GM12865 (cell line): ENCODE measurements around the gene DIP2C.
"Not testable (repeated sequence)": the region's sequence is repeated elsewhere in the genome, so short reads cannot be mapped to it uniquely, and the experiment has no call there.

Source experiments
- DNase-seq: peaks from one replicate; pipeline ENCODE4 v3.0.0; 2010; ENCODE audit warnings: low read depth
- H3K4me3 ChIP-seq: 2 replicates; pipeline ENCODE4 v1.5.1; 2011; ENCODE audit warnings: mild to moderate bottlenecking, low read depth, low read length, control low read depth
- TF ChIP-seq, protein P1 (sequence below): IDR thresholded peaks from 2 replicates; pipeline ENCODE4 v1.5.1; 2011; ENCODE audit warnings: low read length, control low read depth, low read depth, inconsistent platforms; ENCODE audit not compliant: insufficient read depth; ENCODE audit errors: missing control alignments

Gene DIP2C

DNA sequence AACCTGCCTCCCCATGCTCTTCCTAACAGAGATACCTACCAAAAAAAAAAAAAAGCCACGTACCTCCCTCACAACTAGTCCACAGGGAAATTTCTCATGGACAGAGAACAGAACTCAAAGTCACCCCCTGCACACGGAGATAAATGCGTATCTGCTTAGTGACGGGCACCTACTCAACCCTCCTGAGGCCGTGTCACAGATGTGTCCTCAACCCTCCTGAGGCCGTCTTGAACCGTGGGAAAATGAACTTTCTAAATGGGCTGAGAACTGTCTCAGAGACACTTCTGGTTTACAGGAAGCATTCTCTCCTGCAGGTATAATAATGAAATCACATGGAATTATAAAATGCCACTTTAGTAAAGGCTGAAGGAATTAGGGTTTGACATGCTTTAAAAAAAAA is 155.9 kb downstream of the DIP2C start:
- DNase-seq, result no peak
- H3K4me3 ChIP-seq, result no peak overlapping the region
- TF ChIP-seq, protein P1, sequence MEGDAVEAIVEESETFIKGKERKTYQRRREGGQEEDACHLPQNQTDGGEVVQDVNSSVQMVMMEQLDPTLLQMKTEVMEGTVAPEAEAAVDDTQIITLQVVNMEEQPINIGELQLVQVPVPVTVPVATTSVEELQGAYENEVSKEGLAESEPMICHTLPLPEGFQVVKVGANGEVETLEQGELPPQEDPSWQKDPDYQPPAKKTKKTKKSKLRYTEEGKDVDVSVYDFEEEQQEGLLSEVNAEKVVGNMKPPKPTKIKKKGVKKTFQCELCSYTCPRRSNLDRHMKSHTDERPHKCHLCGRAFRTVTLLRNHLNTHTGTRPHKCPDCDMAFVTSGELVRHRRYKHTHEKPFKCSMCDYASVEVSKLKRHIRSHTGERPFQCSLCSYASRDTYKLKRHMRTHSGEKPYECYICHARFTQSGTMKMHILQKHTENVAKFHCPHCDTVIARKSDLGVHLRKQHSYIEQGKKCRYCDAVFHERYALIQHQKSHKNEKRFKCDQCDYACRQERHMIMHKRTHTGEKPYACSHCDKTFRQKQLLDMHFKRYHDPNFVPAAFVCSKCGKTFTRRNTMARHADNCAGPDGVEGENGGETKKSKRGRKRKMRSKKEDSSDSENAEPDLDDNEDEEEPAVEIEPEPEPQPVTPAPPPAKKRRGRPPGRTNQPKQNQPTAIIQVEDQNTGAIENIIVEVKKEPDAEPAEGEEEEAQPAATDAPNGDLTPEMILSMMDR, result no peak

DNA sequence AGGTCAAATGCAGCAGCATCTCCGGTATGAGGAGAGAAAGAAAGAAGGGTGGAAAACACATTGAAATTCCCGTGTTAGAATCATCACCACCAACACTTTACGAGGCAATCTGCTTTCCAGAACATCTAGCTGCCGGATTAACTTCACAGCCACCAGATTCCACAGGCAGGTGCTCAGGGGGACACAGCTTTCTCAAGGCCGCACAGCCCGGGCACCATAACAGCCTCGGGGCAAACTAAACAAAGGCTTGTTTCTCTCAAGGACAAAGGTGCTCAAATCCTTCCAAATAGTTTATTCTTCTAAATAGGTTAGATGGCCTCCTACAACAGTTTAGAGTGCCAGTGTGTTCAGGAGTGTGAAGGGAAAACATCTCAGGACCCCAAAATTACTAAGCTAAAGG is 156.3 kb downstream of the DIP2C start:
- TF ChIP-seq, protein P1, result no peak
- DNase-seq, result no peak
- no peak overlapping the region for H3K4me3 ChIP-seq

DNA sequence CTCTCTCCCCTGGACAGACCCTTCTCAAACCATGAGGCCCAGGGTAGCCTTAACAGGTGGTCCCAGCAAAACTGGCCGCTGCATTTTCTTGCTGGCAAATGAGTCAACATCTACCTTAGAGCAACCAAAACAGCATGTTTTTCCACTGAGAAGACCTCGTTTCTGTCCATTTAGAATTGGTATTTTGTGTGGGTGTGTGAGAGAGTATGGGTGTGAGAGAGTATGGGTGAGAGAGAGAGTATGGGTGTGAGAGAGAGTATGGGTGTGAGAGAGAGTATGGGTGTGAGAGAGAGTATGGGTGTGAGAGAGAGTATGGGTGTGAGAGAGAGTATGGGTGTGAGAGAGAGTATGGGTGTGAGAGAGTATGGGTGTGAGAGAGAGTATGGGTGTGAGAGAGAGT is 157.1 kb downstream of the DIP2C start:
- DNase-seq, H3K4me3 ChIP-seq: not testable (repeated sequence)

DNA sequence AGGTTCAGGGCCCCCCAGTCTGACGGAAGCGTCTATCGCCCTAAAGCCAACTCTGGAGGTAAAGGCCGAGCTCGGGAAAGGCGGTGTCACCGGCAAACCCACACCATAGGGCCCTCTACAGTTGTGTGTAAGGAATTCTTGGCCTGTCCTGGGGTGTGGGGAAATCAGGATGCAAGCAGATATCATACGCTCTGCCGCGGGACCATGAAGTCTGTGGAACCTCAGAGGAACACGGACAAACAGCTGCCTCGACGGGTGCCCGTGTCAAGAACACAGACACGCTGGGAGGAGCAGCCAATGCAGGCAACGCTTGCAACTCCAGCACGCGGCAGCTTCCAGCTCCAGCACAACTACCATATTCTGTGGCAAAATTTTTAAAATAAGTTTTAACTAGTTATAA is 157.9 kb downstream of the DIP2C start:
- TF ChIP-seq, protein P1, result no peak
- H3K4me3 ChIP-seq, result no peak overlapping the region
- no peak for DNase-seq

DNA sequence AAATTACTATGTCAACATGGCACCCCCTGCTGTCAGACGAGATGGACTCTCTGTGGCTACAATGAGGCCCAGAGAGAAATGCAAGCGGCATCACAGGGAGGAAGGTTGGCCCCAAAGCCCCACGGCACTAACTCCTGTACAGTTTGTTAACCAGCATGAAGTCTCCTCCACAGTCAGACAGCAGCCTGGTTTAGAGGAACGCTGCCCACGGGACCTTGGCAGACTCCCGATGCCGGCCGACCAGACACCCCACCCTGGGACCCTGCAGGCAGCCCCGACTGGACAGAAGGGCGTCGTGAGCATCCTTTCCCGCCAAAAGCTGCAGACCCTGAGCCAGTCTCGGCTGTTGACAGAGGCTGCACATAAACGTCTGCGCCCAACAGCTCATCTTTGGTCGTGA is 158.8 kb downstream of the DIP2C start:
- TF ChIP-seq, protein P1, result no peak
- no peak for DNase-seq

DNA sequence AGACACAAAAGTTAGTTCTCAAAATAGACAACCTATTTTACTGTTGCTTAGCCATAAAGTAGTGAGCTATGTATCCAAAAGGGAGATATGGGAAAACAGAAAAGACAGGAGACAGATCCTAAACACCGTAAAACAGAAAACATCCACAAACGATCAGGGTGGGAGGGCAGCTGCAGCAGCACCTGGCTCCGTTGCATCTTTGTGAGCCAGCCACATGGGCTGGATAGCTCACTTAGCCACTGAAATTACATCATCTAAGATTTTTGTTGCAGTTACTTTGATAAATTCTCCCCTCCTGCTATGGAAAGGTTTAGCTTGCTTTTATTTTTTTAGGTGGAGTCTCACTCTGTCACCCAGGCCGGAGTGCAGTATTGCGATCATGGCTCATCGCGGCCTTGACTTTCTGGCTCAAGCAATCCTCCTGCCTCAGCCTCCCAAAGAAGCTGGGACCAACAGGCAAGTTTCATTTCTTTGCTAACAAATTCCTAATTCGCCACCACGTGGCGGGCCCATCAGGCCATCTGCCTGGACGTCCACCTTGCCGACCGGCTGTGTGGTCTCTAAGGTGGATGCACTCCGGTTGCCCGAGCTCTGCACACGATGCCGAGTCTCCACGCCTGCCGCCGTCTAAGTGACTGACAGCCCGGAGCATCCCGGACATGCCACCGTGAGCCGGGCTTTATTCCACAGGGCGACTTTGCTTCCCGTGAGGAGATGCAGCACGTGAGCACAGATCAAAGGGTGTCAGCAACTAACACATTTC is 159.8 kb downstream of the DIP2C start:
- TF ChIP-seq, protein P1, result no peak
- no peak for DNase-seq
- H3K4me3 ChIP-seq, result no peak overlapping the region

More for the DNA sequence above, 158.8 kb downstream of the DIP2C start:
- H3K4me3 ChIP-seq, result no peak overlapping the region

DNA sequence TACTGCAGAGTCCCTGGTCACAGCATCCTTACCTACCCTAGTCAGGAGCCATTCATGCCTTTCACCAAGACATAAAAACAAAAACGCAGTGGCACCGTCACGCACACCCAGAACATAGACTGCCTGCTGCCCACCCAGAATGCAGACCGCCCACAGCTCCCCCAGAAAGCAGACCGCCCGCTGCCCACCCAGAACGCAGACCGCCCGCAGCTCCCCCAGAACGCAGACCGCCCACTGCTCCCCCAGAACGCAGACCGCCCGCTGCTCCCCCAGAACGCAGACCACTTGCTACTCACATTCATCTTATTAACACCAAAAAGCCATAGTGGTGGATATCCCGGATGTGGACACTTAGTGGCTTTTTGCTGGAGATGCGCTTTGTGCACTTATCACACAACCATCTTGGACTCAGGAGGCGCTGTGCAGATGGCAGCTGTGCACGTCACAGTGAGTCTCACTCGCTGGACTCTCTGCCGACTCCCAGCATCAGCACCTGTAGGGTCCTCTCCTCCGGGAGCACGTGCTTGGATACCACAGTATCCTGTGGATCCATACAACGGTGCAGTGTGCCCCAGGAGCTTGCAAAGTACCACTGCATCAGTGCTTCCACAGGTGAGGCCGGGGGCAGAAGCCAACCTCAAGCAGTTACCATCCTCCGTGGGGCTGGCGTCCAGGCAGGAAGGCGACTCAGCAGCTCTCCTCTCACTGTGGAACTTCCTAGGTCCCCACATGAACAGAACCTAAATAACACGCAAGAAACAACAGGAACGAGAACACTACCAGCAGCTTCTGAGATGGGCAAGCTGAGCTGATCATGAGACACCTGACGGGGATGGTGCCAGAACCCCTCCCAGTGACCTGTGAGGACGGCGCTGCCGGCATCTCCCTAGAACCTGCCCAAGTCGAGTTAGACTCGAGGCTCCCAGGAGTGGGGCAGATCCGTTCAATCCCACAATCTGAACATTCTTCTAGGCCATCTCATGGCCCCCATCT is 161.0 kb downstream of the DIP2C start:
- no peak overlapping the region for H3K4me3 ChIP-seq
- TF ChIP-seq, protein P1, result no peak
- no peak for DNase-seq
